Hematopoietic multipotent progenitor cell treated with erythropoietin and hydrocortisone succinate and interleukin-3 and kit ligand, for 4 days (in vitro differentiated cells): ENCODE measurements around the gene FTO.

ENCODE experiments used
- DNase-seq: peaks from one replicate; pipeline ENCODE4 v3.0.0-alpha.2; 2015

Gene FTO

GRCh38 chr16:53910990-53911389, 207.0 kb downstream of the FTO start:
- DNase-seq, result no peak

GRCh38 chr16:53911513-53911912, 207.6 kb downstream of the FTO start:
- DNase-seq, result peak; percentile 4

- DNase-seq, result peak; percentile 44
Measured at GRCh38 chr16:53912155-53912554, 208.2 kb downstream of the FTO start.

- DNase-seq, result no peak
Measured at GRCh38 chr16:53913099-53913870, 209.3 kb downstream of the FTO start.

- DNase-seq, result peak; percentile 8
Measured at GRCh38 chr16:53913920-53914319, 210.0 kb downstream of the FTO start.

GRCh38 chr16:53914736-53915135, 210.8 kb downstream of the FTO start:
- DNase-seq, result no peak

GRCh38 chr16:53915452-53916160, 211.7 kb downstream of the FTO start:
- DNase-seq, result no peak

GRCh38 chr16:53920988-53921387, 217.0 kb downstream of the FTO start:
- DNase-seq, result no peak

GRCh38 chr16:53922067-53922806, 218.3 kb downstream of the FTO start:
- no peak for DNase-seq

- DNase-seq, result no peak
Measured at GRCh38 chr16:53922807-53923571, 219.0 kb downstream of the FTO start.

GRCh38 chr16:53924331-53925106, 220.6 kb downstream of the FTO start:
- peak; percentile 20 for DNase-seq

- DNase-seq, result peak; percentile 67
Measured at GRCh38 chr16:53925107-53925410, 221.1 kb downstream of the FTO start.

- DNase-seq, result no peak
Measured at GRCh38 chr16:53925526-53925925, 221.6 kb downstream of the FTO start.

GRCh38 chr16:53926209-53926608, 222.3 kb downstream of the FTO start:
- no peak for DNase-seq

- DNase-seq, result no peak
Measured at GRCh38 chr16:53932975-53933374, 229.0 kb downstream of the FTO start.

GRCh38 chr16:53933407-53933806, 229.5 kb downstream of the FTO start:
- no peak for DNase-seq

- no peak for DNase-seq
Measured at GRCh38 chr16:53936052-53936451, 232.1 kb downstream of the FTO start.

- no peak for DNase-seq
Measured at GRCh38 chr16:53936529-53936928, 232.6 kb downstream of the FTO start.

- no peak for DNase-seq
Measured at GRCh38 chr16:53937161-53937880, 233.4 kb downstream of the FTO start.

- no peak for DNase-seq
Measured at GRCh38 chr16:53944025-53944424, 240.1 kb downstream of the FTO start.

GRCh38 chr16:53945996-53946395, 242.0 kb downstream of the FTO start:
- peak; percentile 82 for DNase-seq
